GM18907 (cell line): ENCODE measurements around the gene MOB2.

Experiments used
- ATAC-seq: cut with Tn5 transposase; IDR thresholded peaks from one replicate; pipeline ENCODE4 v1.9.1; 2021; ENCODE audit warnings: mild to moderate bottlenecking, moderate library complexity; ENCODE audit not compliant: unreplicated experiment

Gene MOB2

GRCh38 chr11:1422481-1422880 is 64.1 kb downstream of the MOB2 start:
- no peak for ATAC-seq

GRCh38 chr11:1421291-1421690 is 65.3 kb downstream of the MOB2 start:
- ATAC-seq, result no peak

GRCh38 chr11:1419811-1420210 is 66.8 kb downstream of the MOB2 start:
- no peak for ATAC-seq
